AG04449 (cell line): Measurements from ENCODE around the gene TNXB.
A peak's percentile ranks its signal among the peaks of the same experiment; 100 is the strongest.

ENCODE experiments used
- CTCF ChIA-PET: fragments of 350-600 bp; formaldehyde crosslinking; extraction: SDS; loops from one replicate; lab custom pipeline; 2021; ENCODE audit warnings: antibody characterized with exemption; lab: Yijun Ruan, JAX
- POLR2A ChIA-PET: fragments of 400-600, 350-600 bp; formaldehyde crosslinking; extraction: SDS; loops from one replicate; lab custom pipeline; 2020; ENCODE audit warnings: antibody characterized with exemption, inconsistent platforms; lab: Yijun Ruan, JAX
- DNase-seq: peaks from one replicate; pipeline ENCODE4 v3.0.0-alpha.2; 2010; ENCODE audit warnings: low read depth, low spot score
- H3K4me3 ChIP-seq: 2 replicates; pipeline ENCODE4 v1.5.1; 2011; ENCODE audit warnings: low read depth, mild to moderate bottlenecking, control low read depth, low read length
- CTCF ChIP-seq: IDR thresholded peaks from one replicate; pipeline ENCODE4 v1.5.1; 2011; ENCODE audit warnings: mild to moderate bottlenecking, moderate library complexity, low read length, control low read depth, inconsistent platforms; ENCODE audit not compliant: insufficient read depth; ENCODE audit errors: missing control alignments

TNXB gene

GRCh38 chr6:32095338-32096086 lies 13.6 kb downstream of the TNXB start:
- CTCF ChIA-PET: interaction anchor here (1.5 kb wide), 1 partner anchor 23 kb away, joined by 4 read pairs; no protein-coding TSS in a partner anchor
- TF ChIP-seq CTCF: peak; percentile 12
- no peak for DNase-seq
- no peak overlapping the region for H3K4me3 ChIP-seq
- POLR2A ChIA-PET: no interaction called here

GRCh38 chr6:32092760-32093497 lies 16.2 kb downstream of the TNXB start:
- DNase-seq: no peak
- TF ChIP-seq CTCF: no peak
- CTCF ChIA-PET: interaction anchor here (0.9 to 1.7 kb wide), 11 partner anchors 11 to 162 kb away, joined by 3 to 7 read pairs (median 4); no protein-coding TSS in a partner anchor
- no peak overlapping the region for H3K4me3 ChIP-seq
- POLR2A ChIA-PET: interaction anchor here (1.0 to 1.2 kb wide), 3 partner anchors 14 to 21 kb away, joined by 3 to 5 read pairs (median 4); no protein-coding TSS in a partner anchor

- CTCF ChIA-PET: interaction anchor here (0.7 to 1.6 kb wide), 6 partner anchors 9 to 41 kb away, joined by 3 to 4 read pairs (median 3); no protein-coding TSS in a partner anchor
- TF ChIP-seq CTCF: no peak
- DNase-seq: no peak
- POLR2A ChIA-PET: no interaction called here
- no peak overlapping the region for H3K4me3 ChIP-seq
These were observed 19.9 kb downstream of the TNXB start for GRCh38 chr6:32089082-32089828.

- ChIA-PET POLR2A (no interaction called here), CTCF (interaction anchor here (0.8 to 1.9 kb wide), 6 partner anchors 9 to 41 kb away, joined by 3 to 10 read pairs (median 3); no protein-coding TSS in a partner anchor)
- no peak for TF ChIP-seq CTCF
- no peak overlapping the region for H3K4me3 ChIP-seq
- DNase-seq: no peak
These were observed 20.6 kb downstream of the TNXB start for GRCh38 chr6:32088487-32089049.

- no peak for DNase-seq
- CTCF ChIA-PET: interaction anchor here (0.8 to 2.1 kb wide), 6 partner anchors 11 to 40 kb away, joined by 3 to 10 read pairs (median 4); no protein-coding TSS in a partner anchor
- POLR2A ChIA-PET: no interaction called here
- no peak overlapping the region for H3K4me3 ChIP-seq
- peak; percentile 79 for TF ChIP-seq CTCF
These were observed 21.3 kb downstream of the TNXB start for GRCh38 chr6:32087574-32088486.
